LoVo (cell line): ENCODE data around the gene RIMS1.
A peak's percentile ranks its signal among the peaks of the same experiment; 100 is the strongest.

Source experiments
- DNase-seq: peaks from one replicate; pipeline ENCODE4 v3.0.0-alpha.2; 2016; ENCODE audit warnings: low spot score

RIMS1 gene

GRCh38 chr6:72350296-72350881 lies 464.0 kb downstream of the RIMS1 start:
- no peak for DNase-seq

- DNase-seq = peak; percentile 58
These were observed 477.7 kb downstream of the RIMS1 start for GRCh38 chr6:72363844-72364740.

GRCh38 chr6:72365773-72366172 lies 479.4 kb downstream of the RIMS1 start:
- no peak for DNase-seq

- DNase-seq = no peak
These were observed 481.1 kb downstream of the RIMS1 start for GRCh38 chr6:72367439-72367838.

- DNase-seq = no peak
These were observed 485.1 kb downstream of the RIMS1 start for GRCh38 chr6:72371473-72371872.

- DNase-seq = no peak
These were observed 487.8 kb downstream of the RIMS1 start for GRCh38 chr6:72374172-72374571.

- no peak for DNase-seq
These were observed 488.5 kb downstream of the RIMS1 start for GRCh38 chr6:72374857-72375256.

- no peak for DNase-seq
These were observed 490.4 kb downstream of the RIMS1 start for GRCh38 chr6:72376736-72377135.

GRCh38 chr6:72381076-72381475 lies 494.7 kb downstream of the RIMS1 start:
- DNase-seq = no peak

- no peak for DNase-seq
These were observed 496.5 kb downstream of the RIMS1 start for GRCh38 chr6:72382602-72383529.

- DNase-seq = no peak
These were observed 500.0 kb downstream of the RIMS1 start for GRCh38 chr6:72386324-72386723.

- no peak for DNase-seq
These were observed 503.3 kb downstream of the RIMS1 start for GRCh38 chr6:72389698-72390097.

GRCh38 chr6:72390548-72390947 lies 504.2 kb downstream of the RIMS1 start:
- no peak for DNase-seq

- no peak for DNase-seq
These were observed 515.5 kb downstream of the RIMS1 start for GRCh38 chr6:72401865-72402264.

- no peak for DNase-seq
These were observed 517.1 kb downstream of the RIMS1 start for GRCh38 chr6:72403413-72403812.

GRCh38 chr6:72406517-72406916 lies 520.2 kb downstream of the RIMS1 start:
- no peak for DNase-seq

GRCh38 chr6:72410769-72411168 lies 524.4 kb downstream of the RIMS1 start:
- no peak for DNase-seq

- DNase-seq = peak; percentile 81
These were observed 525.7 kb downstream of the RIMS1 start for GRCh38 chr6:72411872-72412708.

- no peak for DNase-seq
These were observed 526.3 kb downstream of the RIMS1 start for GRCh38 chr6:72412709-72413044.

GRCh38 chr6:72413884-72414283 lies 527.5 kb downstream of the RIMS1 start:
- no peak for DNase-seq

GRCh38 chr6:72414657-72415056 lies 528.3 kb downstream of the RIMS1 start:
- no peak for DNase-seq
